Hematopoietic multipotent progenitor cell treated with erythropoietin and hydrocortisone succinate and interleukin-3 and kit ligand, for 8 days (in vitro differentiated cells): Measurements from ENCODE around the gene CACNA1H.
"Not testable (repeated sequence)": the region's sequence is repeated elsewhere in the genome, so short reads cannot be mapped to it uniquely, and the experiment has no call there.

Experiments used
- DNase-seq: peaks from one replicate; pipeline ENCODE4 v3.0.0-alpha.2; 2015

CACNA1H gene

DNA sequence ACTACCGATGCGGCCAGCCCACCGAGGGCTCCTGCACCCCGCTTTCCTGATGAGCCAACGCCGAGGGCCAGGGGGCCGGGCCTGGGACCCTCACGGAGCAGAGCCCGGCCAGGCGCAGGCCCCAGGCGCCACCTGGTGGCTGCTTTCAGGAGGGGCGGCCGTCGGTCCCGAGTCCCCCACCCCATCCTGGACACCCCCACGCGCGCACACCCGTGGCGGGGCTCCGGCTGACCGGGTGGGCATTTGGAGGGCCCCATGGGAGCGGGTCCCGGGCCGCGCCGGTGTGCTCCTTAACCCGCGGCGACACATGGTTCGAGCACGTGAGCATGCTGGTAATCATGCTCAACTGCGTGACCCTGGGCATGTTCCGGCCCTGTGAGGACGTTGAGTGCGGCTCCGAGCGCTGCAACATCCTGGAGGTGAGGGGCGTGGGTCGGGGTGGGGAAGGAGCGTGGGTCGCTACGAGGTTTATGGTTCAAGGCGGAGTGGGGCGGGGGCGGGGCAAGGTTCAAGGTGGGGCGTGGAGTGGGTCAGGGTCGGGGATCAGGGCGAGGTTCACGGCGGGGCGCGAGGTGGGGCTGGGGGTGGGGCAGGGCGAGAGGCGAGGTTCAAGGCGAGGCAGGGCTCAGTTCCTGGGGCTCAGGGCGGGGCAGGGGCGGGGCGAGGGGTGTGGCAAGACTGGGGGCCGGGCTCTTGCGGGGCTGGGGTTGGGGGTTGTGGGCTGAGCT lies 41.9 kb downstream of the CACNA1H start:
- DNase-seq = no peak

DNA sequence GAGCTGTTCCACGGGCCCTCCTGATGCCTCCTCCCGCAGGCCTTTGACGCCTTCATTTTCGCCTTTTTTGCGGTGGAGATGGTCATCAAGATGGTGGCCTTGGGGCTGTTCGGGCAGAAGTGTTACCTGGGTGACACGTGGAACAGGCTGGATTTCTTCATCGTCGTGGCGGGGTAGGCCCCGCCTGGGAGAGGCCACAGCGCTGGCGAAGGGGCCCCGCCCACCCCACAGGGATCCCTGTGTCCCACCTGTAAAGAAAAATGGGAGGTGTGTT lies 42.4 kb downstream of the CACNA1H start:
- DNase-seq = no peak

DNA sequence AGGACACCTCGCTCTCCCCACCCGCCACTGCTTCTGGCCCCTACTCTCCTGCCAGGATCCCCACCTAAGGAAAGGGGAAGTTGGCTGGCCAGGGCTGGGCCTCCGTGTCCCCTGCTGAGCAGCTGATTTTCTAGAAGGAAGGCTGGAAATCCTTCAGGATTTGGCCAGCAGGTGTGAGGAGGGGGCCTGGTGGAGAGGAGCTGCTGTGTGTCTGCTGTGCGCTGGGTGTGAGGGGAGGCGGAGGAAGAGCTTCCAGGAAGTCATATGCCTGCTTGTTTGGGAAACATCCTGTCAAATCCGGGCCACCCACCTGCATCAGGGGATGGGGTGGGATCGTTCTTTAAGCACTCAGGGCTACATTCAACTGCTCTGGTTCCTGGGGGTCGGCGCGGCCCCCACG lies 43.6 kb downstream of the CACNA1H start:
- DNase-seq = no peak

DNA sequence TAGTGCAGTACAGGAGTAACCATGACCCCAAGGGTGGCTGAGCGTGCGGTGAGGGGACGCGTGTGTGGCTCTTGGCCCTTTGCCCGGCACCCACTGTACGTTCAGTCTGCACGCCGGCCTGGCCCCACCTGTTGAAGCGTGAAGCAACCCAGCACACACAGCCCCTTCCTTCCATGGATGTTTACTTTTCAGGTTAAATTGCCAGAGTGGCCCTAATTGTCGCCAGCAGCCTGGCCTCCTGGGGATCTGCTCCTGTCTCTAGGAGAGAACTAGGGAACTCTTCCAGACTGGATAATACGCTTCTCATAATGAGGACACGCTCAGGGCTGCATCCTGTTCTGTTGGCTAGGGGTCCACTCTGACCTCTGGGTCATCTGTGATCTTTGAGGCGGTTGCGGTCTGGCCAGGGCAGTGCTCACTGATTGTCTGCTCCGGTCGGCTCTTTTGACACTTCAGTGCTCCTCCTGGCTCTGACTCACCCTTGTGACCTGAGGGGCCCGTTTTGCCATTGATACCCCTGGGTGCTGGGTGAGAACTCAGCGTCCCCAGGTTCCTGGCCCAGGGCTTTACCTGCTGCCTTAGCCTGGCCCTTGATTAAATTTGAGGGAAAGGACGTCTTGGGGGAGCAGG lies 44.4 kb downstream of the CACNA1H start:
- no peak for DNase-seq

DNA sequence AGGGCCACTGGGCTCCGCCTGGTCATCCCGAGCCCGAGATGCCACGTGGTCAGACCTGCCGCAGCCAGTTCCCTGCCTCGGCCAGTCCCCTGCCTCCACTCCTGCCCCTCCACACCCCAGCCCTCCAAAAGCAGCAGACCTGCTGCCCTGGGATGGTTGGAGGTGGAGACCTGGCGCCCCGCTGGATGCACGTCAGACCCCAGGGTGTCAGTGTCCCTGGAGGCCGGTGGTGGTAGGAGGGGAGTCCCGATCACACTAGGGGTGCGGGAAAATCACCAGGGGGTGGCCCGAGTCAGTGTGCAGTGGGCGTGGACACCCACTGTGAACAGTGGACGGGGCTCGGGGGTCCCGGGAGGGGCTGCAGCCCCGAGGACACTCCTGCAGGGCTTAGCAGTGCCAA lies 45.3 kb downstream of the CACNA1H start:
- DNase-seq = no peak

DNA sequence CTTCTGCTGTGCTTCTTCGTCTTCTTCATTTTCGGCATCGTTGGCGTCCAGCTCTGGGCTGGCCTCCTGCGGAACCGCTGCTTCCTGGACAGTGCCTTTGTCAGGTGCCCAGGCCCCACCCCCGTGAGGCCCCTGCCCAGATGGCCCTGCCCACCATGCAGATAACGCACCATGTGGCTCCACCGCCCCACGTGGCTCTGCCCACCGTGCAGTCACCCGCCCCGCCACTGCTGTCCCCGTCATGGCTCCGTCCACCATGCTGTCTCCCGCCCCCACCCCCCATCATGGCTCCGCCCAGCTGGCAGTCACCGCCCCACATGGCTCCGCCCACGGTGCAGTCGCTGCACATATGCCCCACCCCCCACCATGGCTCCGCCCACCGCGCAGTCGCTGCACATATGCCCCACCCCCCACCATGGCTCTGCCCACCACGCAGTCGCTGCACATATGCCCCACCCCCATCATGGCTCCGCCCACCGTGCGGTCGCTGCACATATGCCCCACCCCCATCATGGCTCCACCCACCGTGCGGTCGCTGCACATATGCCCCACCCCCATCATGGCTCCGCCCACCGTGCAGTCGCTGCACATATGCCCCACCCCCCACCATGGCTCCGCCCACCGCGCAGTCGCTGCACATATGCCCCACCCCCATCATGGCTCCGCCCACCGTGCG lies 45.9 kb downstream of the CACNA1H start:
- DNase-seq = not testable (repeated sequence)

DNA sequence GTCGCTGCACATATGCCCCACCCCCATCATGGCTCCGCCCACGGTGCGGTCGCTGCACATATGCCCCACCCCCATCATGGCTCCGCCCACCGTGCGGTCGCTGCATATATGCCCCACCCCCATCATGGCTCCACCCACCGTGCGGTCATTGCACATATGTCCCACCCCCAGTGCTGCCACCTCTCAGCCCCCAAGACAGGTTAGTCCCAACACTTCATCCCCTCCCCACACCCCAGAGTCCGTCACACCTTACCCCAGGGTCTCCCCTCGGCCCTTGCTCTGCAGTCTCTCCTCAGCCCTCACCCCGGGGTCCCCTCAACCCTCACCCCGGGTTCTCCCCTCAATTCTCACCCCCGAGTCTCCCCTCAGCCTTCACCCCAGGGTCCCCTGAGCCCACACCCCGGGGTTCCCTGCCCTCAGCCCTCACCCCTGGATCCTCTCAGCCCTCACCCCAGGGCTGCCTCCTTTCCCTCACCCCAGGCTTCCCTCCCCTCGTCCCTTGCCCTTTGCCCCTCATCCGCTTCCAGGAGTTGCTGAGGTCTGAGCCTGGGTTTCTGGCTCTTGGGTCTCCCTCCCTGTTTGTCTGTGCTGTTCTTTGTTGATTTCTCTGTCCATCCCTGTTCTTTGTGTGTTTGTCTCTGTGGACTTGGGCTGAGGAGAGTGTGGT lies 46.6 kb downstream of the CACNA1H start:
- no peak for DNase-seq

DNA sequence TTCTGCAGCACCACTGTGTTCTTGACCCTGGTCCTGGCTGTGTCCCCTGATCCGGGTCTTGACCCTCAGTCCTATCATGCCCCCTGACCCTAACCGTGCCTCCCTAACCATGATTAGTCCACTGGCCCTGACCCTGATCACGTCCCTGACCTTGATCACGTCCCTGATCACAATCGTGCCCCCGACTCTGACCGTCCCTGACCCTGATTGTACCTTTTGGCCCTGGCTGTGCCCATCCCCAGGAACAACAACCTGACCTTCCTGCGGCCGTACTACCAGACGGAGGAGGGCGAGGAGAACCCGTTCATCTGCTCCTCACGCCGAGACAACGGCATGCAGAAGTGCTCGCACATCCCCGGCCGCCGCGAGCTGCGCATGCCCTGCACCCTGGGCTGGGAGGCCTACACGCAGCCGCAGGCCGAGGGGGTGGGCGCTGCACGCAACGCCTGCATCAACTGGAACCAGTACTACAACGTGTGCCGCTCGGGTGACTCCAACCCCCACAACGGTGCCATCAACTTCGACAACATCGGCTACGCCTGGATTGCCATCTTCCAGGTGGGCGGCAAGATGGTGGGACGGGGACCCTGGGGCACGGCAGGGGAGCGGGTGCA lies 47.2 kb downstream of the CACNA1H start:
- DNase-seq = no peak

DNA sequence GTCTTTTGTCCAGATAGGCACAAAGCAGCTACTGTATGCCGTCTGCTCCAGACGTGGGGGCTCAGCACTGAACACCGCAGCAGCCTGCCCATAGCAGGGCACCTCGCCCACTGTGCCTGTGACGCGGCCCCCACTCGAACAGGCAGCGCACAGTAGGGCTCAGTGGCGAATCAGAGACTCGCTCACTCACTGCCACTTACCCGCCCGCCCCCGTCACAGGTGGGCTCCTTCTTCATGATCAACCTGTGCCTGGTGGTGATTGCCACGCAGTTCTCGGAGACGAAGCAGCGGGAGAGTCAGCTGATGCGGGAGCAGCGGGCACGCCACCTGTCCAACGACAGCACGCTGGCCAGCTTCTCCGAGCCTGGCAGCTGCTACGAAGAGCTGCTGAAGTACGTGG lies 48.5 kb downstream of the CACNA1H start:
- DNase-seq = no peak

DNA sequence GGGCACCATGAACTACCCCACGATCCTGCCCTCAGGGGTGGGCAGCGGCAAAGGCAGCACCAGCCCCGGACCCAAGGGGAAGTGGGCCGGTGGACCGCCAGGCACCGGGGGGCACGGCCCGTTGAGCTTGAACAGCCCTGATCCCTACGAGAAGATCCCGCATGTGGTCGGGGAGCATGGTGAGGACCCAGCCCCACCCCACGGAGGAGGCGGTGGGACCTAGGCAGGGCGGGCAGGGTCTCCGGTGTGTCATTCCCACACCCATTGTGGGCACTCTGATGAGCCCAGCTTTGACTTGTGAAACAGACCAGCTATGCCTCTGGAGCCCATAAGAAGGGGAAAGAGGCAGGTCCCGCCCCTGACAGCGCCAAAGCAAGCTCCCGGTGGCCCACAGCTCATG lies 49.4 kb downstream of the CACNA1H start:
- no peak for DNase-seq

DNA sequence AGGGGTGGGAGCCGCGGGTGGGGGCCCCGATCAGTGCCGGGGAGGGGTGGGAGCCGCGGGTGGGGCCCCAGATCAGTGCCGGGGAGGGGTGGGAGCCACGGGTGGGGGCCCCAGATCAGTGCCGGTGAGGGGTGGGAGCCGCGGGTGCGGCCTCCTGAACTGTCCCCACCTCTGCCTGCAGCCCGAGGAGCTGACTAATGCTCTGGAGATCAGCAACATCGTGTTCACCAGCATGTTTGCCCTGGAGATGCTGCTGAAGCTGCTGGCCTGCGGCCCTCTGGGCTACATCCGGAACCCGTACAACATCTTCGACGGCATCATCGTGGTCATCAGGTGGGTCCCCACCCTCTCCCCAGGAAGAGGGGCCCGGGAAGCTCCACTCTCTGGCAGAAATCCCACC lies 52.0 kb downstream of the CACNA1H start:
- DNase-seq = no peak

DNA sequence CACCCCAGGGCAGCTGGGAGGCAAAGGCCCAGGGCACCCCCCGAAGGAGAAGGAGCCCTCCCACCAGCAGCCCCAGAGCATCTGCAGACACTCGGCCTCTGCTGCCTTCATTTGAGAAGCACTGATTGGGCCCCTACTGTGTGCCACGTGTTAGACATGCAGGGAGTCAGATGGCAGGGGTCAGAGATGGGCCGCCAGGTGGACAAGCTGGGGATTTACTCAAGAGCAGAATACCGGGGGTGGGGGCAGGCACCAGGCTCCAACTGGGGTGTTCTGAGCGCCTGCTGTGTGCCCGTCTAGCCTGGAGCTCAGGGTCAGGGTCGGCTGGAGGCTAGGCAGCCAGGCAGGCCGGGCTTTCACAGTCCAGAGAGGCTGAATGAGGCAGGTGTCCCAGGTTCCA lies 53.4 kb downstream of the CACNA1H start:
- no peak for DNase-seq

DNA sequence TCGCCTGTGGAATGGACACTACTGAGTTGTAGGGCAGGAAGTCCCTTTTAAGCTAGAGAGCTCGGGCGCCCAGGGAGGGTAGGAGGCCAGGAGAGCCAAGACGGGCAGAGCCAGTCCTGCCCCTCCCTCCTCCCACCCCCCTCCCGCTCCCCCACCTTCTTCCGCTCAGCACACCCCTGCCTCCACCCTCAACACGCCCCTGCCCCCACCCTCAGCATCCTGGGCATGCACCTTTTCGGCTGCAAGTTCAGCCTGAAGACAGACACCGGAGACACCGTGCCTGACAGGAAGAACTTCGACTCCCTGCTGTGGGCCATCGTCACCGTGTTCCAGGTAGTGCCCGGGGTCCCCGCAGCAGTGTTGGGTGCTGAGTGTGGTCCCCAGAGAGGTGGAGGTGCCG lies 53.9 kb downstream of the CACNA1H start:
- DNase-seq = no peak

DNA sequence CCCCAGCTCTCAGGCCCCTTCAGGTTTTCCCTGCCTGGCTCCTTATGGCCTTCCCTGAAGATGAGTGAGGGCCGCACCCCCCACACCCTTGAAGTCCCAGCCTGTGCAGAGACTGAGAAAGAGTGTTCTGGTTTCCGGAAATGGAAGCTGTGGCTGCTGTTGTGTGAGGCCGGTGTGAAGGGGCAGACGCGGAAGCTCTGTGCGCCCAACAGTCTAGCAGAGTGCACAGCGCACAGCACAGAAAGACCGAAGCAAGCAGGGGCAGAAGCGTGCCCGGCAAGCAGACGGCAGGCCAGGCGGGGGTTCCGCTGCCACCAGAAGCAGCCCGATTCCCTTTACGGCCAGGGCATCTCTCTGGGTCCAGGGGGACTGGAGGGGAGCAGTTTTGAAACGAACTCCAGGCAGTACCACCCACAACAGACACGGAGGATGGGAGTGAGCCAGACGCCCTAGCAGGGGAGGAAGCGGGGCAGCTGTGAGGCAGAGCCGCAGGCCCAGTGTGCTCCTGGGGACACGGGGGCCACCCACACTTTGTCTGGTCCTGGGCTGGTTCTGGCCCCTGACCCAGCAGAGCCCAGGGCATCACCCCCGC lies 55.4 kb downstream of the CACNA1H start:
- DNase-seq = no peak

DNA sequence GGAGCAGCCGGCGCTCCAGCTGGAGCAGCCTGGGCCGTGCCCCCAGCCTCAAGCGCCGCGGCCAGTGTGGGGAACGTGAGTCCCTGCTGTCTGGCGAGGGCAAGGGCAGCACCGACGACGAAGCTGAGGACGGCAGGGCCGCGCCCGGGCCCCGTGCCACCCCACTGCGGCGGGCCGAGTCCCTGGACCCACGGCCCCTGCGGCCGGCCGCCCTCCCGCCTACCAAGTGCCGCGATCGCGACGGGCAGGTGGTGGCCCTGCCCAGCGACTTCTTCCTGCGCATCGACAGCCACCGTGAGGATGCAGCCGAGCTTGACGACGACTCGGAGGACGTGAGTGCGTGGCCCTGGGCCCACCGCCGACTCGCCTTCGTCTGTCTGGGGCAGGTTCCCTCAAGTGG lies 56.2 kb downstream of the CACNA1H start:
- no peak for DNase-seq

DNA sequence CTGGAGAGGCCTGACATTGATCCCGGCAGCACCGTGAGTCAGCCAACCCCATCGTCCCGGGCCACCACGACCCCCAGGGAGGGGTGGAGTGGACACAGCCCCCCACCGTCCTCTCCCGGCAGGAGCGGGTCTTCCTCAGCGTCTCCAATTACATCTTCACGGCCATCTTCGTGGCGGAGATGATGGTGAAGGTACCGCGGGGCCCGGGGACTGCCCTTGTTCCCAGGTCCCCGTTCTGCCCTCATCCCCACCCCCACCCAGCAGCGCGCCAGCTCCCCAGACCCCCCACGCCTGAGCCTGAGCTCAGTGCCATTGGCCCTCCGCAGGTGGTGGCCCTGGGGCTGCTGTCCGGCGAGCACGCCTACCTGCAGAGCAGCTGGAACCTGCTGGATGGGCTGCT lies 57.6 kb downstream of the CACNA1H start:
- DNase-seq = no peak

DNA sequence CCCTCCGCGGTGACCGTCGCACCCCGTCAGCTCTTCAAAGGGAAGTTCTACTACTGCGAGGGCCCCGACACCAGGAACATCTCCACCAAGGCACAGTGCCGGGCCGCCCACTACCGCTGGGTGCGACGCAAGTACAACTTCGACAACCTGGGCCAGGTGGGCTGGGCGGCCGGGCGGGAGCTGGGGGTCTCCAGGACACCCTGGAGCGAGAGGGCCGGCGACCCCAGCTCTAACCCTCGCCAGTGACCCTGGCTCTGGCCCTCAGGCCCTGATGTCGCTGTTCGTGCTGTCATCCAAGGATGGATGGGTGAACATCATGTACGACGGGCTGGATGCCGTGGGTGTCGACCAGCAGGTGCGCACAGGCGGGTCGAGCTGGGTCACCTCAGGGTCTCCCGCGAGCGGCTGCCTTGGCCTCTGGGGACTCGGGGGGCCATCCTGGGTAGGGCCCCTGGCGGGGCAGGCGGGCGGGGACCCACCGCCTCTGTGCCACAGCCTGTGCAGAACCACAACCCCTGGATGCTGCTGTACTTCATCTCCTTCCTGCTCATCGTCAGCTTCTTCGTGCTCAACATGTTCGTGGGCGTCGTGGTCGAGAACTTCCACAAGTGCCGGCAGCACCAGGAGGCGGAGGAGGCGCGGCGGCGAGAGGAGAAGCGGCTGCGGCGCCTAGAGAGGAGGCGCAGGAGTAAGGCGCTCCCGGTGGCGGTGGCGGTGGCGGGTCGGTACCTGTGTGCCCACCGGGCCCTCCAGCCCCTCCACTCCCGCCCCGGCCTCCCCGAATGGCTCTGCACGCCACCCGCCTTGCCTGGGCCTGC lies 58.8 kb downstream of the CACNA1H start:
- DNase-seq = no peak

DNA sequence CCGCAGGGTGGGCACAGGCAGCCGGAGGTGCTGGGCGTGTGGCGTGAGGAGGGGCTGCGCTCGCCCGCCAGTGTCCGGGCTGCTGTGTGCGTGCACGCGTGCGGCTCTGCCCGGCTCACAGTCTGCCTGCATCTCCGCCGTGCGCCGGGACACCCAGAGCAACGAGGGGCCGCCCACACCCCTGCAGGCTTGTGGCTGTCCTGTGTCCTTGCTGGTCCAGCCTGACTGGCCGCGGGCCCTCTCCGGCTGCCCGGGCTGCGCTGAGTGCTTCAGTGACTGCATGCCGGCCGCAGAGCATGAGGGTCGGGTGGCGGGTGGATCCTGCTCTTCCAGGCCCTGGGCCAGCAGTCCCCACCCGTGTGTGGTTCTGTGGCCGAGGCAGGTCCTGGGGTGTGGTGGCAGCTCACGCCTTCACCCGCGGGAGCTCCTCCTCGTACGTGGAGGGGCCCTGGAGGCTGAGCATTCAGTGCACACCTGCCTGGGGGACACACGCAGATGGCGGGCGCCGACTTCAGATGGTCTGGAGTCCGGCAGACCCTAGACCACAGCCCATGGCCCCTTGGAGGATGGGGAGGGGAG lies 59.8 kb downstream of the CACNA1H start:
- DNase-seq = no peak

DNA sequence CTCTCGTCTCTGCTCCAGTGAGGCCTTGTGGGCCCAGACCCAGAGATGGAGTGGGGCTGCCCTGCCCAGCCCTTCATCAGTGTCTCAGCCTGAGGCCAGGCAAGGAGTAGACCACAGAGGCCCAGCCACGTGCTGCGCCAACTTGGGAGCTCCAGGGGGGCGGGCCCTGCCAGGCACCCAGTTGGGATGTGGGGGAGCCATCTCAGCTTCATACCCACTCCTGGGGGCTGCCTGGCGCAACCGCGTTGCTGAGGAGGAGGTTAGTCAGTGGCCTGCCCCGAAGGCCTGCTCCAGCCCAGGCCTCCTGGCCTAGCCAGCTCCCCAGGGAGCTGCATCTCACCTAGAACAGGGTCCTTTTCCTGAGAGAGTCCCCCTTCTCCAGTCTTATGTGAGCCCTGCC lies 60.3 kb downstream of the CACNA1H start:
- no peak for DNase-seq

DNA sequence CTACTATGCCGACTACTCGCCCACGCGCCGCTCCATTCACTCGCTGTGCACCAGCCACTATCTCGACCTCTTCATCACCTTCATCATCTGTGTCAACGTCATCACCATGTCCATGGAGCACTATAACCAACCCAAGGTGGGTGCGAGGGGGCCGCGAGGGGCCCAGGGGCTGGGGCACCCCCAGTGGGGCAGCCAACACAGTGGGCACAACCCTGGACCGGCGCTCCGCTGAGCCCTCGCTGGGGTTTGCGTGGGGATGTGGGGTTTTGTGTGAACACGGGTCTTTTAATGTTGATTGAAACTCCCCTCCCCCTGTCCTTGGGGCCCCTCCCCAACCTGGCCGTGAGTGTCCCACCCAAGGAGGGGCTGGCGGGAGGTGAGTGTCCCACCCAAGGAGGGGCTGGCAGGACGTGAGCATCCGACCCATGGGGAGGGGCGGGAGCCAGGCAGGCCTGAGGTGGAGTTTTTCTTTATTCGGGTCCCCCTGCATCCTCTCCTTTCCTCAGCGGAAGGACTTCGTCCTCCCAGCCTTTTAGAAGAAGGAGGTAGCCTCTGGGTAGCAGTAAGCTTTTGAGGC lies 61.0 kb downstream of the CACNA1H start:
- no peak for DNase-seq

DNA sequence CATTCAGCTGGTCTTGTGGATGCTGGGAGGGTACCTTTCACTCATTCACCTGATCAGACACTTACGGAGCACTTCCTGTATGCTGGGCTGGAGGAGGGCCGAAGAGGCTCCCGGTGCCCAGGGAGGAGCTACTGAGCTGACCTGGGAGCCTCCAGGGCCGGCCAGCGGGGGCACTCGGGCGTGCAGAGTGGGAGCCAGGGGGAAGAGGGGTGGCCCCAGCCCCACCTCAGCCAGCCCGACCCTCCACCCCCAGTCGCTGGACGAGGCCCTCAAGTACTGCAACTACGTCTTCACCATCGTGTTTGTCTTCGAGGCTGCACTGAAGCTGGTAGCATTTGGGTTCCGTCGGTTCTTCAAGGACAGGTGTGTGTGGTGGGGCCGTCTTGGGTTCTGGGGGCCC lies 61.8 kb downstream of the CACNA1H start:
- DNase-seq = no peak
